Activated naive CD8-positive, alpha-beta T cell (primary cell): ENCODE results near the gene FLRT1.

Experiments used
- H3K27ac Mint-ChIP-seq: one replicate; pipeline ENCODE4 v1.8.0; 2021; ENCODE audit warnings: mixed read lengths
- H3K27me3 Mint-ChIP-seq: one replicate; pipeline ENCODE4 v1.8.0; 2021; ENCODE audit warnings: mixed read lengths
- H3K36me3 Mint-ChIP-seq: one replicate; pipeline ENCODE4 v1.8.0; 2021; ENCODE audit warnings: mixed read lengths
- H3K4me1 Mint-ChIP-seq: one replicate; pipeline ENCODE4 v1.8.0; 2021; ENCODE audit warnings: low read depth, mixed read lengths
- H3K4me3 Mint-ChIP-seq: one replicate; pipeline ENCODE4 v1.8.0; 2021; ENCODE audit warnings: mild to moderate bottlenecking, mixed read lengths
- H3K9me3 Mint-ChIP-seq: one replicate; pipeline ENCODE4 v1.8.0; 2021; ENCODE audit warnings: low read depth, mixed read lengths

The FLRT1 gene

GRCh38 chr11:64072403-64072802 is 36.7 kb downstream of the FLRT1 start:
- Mint-ChIP-seq H3K27ac (no peak overlapping the region), H3K27me3 (no peaks in the 10 kb centered on the region), H3K4me3 (no peak overlapping the region), H3K4me1 (peaks cover 5% of the 10 kb centered on the region), H3K36me3 (no peaks in the 10 kb centered on the region), H3K9me3 (no peaks in the 10 kb centered on the region)

GRCh38 chr11:64072871-64073270 is 37.1 kb downstream of the FLRT1 start:
- Mint-ChIP-seq H3K4me3 (no peak overlapping the region), H3K27ac (no peak overlapping the region), H3K9me3 (no peaks in the 10 kb centered on the region), H3K36me3 (no peaks in the 10 kb centered on the region), H3K4me1 (peaks cover 3% of the 10 kb centered on the region), H3K27me3 (no peaks in the 10 kb centered on the region)

- no peaks in the 10 kb centered on the region for H3K9me3 Mint-ChIP-seq
- H3K27me3 Mint-ChIP-seq: no peaks in the 10 kb centered on the region
- H3K4me1 Mint-ChIP-seq: peaks cover 2% of the 10 kb centered on the region
- no peak overlapping the region for H3K4me3 Mint-ChIP-seq
- H3K36me3 Mint-ChIP-seq: no peaks in the 10 kb centered on the region
- H3K27ac Mint-ChIP-seq: no peak overlapping the region
These were observed 37.8 kb downstream of the FLRT1 start for GRCh38 chr11:64073542-64073941.

GRCh38 chr11:64074239-64074638 is 38.5 kb downstream of the FLRT1 start:
- H3K9me3 Mint-ChIP-seq: no peaks in the 10 kb centered on the region
- H3K4me1 Mint-ChIP-seq: peaks cover 2% of the 10 kb centered on the region
- no peaks in the 10 kb centered on the region for H3K27me3 Mint-ChIP-seq
- no peak overlapping the region for H3K27ac Mint-ChIP-seq
- no peaks in the 10 kb centered on the region for H3K36me3 Mint-ChIP-seq
- no peak overlapping the region for H3K4me3 Mint-ChIP-seq

- Mint-ChIP-seq H3K9me3 (no peaks in the 10 kb centered on the region), H3K36me3 (no peaks in the 10 kb centered on the region), H3K4me1 (peaks cover 2% of the 10 kb centered on the region), H3K27me3 (no peaks in the 10 kb centered on the region), H3K4me3 (no peak overlapping the region), H3K27ac (no peak overlapping the region)
These were observed 41.0 kb downstream of the FLRT1 start for GRCh38 chr11:64076758-64077157.

- Mint-ChIP-seq H3K27me3 (no peaks in the 10 kb centered on the region), H3K4me1 (peaks cover 2% of the 10 kb centered on the region), H3K9me3 (no peaks in the 10 kb centered on the region), H3K27ac (no peak overlapping the region), H3K36me3 (no peaks in the 10 kb centered on the region), H3K4me3 (no peak overlapping the region)
These were observed 41.9 kb downstream of the FLRT1 start for GRCh38 chr11:64077607-64078006.

GRCh38 chr11:64078284-64078683 is 42.6 kb downstream of the FLRT1 start:
- Mint-ChIP-seq H3K4me1 (peaks cover 2% of the 10 kb centered on the region), H3K27ac (no peak overlapping the region), H3K4me3 (no peak overlapping the region), H3K9me3 (no peaks in the 10 kb centered on the region), H3K36me3 (no peaks in the 10 kb centered on the region), H3K27me3 (no peaks in the 10 kb centered on the region)

- Mint-ChIP-seq H3K36me3 (no peaks in the 10 kb centered on the region), H3K27me3 (no peaks in the 10 kb centered on the region), H3K4me3 (no peak overlapping the region), H3K9me3 (no peaks in the 10 kb centered on the region), H3K4me1 (peaks cover 2% of the 10 kb centered on the region), H3K27ac (no peak overlapping the region)
These were observed 43.2 kb downstream of the FLRT1 start for GRCh38 chr11:64078905-64079304.

- Mint-ChIP-seq H3K9me3 (no peaks in the 10 kb centered on the region), H3K4me1 (no peaks in the 10 kb centered on the region), H3K27ac (no peak overlapping the region), H3K4me3 (no peak overlapping the region), H3K36me3 (no peaks in the 10 kb centered on the region), H3K27me3 (no peaks in the 10 kb centered on the region)
These were observed 44.7 kb downstream of the FLRT1 start for GRCh38 chr11:64080390-64080789.

GRCh38 chr11:64081745-64082442 is 46.2 kb downstream of the FLRT1 start:
- H3K36me3 Mint-ChIP-seq: no peaks in the 10 kb centered on the region
- H3K9me3 Mint-ChIP-seq: no peaks in the 10 kb centered on the region
- no peaks in the 10 kb centered on the region for H3K27me3 Mint-ChIP-seq
- no peak overlapping the region for H3K4me3 Mint-ChIP-seq
- H3K27ac Mint-ChIP-seq: no peak overlapping the region
- H3K4me1 Mint-ChIP-seq: no peaks in the 10 kb centered on the region

GRCh38 chr11:64083398-64084080 is 47.8 kb downstream of the FLRT1 start:
- no peaks in the 10 kb centered on the region for H3K36me3 Mint-ChIP-seq
- H3K27me3 Mint-ChIP-seq: no peaks in the 10 kb centered on the region
- H3K9me3 Mint-ChIP-seq: no peaks in the 10 kb centered on the region
- no peaks in the 10 kb centered on the region for H3K4me1 Mint-ChIP-seq
- no peak overlapping the region for H3K4me3 Mint-ChIP-seq
- no peak overlapping the region for H3K27ac Mint-ChIP-seq

GRCh38 chr11:64084146-64084950 is 48.6 kb downstream of the FLRT1 start:
- H3K27ac Mint-ChIP-seq: no peak overlapping the region
- H3K36me3 Mint-ChIP-seq: no peaks in the 10 kb centered on the region
- no peak overlapping the region for H3K4me3 Mint-ChIP-seq
- H3K4me1 Mint-ChIP-seq: no peaks in the 10 kb centered on the region
- H3K27me3 Mint-ChIP-seq: no peaks in the 10 kb centered on the region
- H3K9me3 Mint-ChIP-seq: no peaks in the 10 kb centered on the region

GRCh38 chr11:64084951-64085710 is 49.4 kb downstream of the FLRT1 start:
- H3K36me3 Mint-ChIP-seq: no peaks in the 10 kb centered on the region
- no peaks in the 10 kb centered on the region for H3K27me3 Mint-ChIP-seq
- no peak overlapping the region for H3K27ac Mint-ChIP-seq
- H3K4me3 Mint-ChIP-seq: no peak overlapping the region
- no peaks in the 10 kb centered on the region for H3K9me3 Mint-ChIP-seq
- no peaks in the 10 kb centered on the region for H3K4me1 Mint-ChIP-seq
